Caco-2 (cell line): Measurements from ENCODE around the gene TMPRSS7. TPM values are rescaled to one million over a fixed set of nuclear protein-coding genes. Genes with fewer than 3 reads are reported as not detected.

Source experiments
- BruUV-seq: library from RNA; stranded (reverse); fragments of 400-500 nt; replicated peaks from 2 replicates; lab custom pipeline; 2021; lab: Mats Ljungman, UMichigan
- CTCF ChIA-PET: fragments of 300-600 bp; sonication (Branson Sonifier 250); formaldehyde crosslinking; loops from one replicate; lab custom pipeline; 2022; ENCODE audit warnings: antibody characterized with exemption; lab: Charles Lee
- POLR2A ChIA-PET: fragments of 300-600 bp; sonication (Branson Sonifier 250); formaldehyde crosslinking; loops from one replicate; lab custom pipeline; 2022; ENCODE audit warnings: antibody characterized with exemption; lab: Charles Lee
- DNase-seq, 2 experiments: peaks; one replicate each; pipeline versions ENCODE4 v3.0.0 to v3.0.0-alpha.2; 2020 to 2022
- H3K27me3 ChIP-seq: replicated peaks from 2 replicates; pipeline ENCODE4 v1.6.0; 2011; ENCODE audit warnings: low read length; ENCODE audit not compliant: control insufficient read depth, insufficient read depth
- H3K36me3 ChIP-seq: 2 replicates; pipeline ENCODE4 v1.5.1; 2011; ENCODE audit warnings: low read length; ENCODE audit not compliant: control insufficient read depth, insufficient read depth
- H3K4me1 ChIP-seq: fragments of 250-450 bp; sonication (Bioruptor Pico); 2 replicates; pipeline ENCODE4 v1.5.1; 2020; ENCODE audit warnings: mild to moderate bottlenecking
- H3K4me3 ChIP-seq: 2 replicates; pipeline ENCODE4 v1.5.1; 2011; ENCODE audit warnings: low read depth, mild to moderate bottlenecking, control low read depth, low read length
- H3K9me3 ChIP-seq: fragments of 250-450 bp; sonication (Bioruptor Pico); 2 replicates; pipeline ENCODE4 v1.5.1; 2020; ENCODE audit warnings: mild to moderate bottlenecking, moderate library complexity
- H3K27ac Mint-ChIP-seq: one replicate; pipeline ENCODE4 v1.8.0; 2022; ENCODE audit warnings: mixed read lengths; ENCODE audit not compliant: unreplicated experiment
- H3K27me3 Mint-ChIP-seq: one replicate; pipeline ENCODE4 v1.8.0; 2022; ENCODE audit warnings: mixed read lengths; ENCODE audit not compliant: insufficient read depth, unreplicated experiment
- H3K36me3 Mint-ChIP-seq: one replicate; pipeline ENCODE4 v1.8.0; 2022; ENCODE audit warnings: mild to moderate bottlenecking, mixed read lengths; ENCODE audit not compliant: insufficient read depth, unreplicated experiment
- H3K4me1 Mint-ChIP-seq: one replicate; pipeline ENCODE4 v1.8.0; 2022; ENCODE audit warnings: low read depth, mixed read lengths; ENCODE audit not compliant: unreplicated experiment
- H3K4me3 Mint-ChIP-seq: one replicate; pipeline ENCODE4 v1.8.0; 2022; ENCODE audit warnings: mild to moderate bottlenecking, moderate library complexity, mixed read lengths; ENCODE audit not compliant: unreplicated experiment
- H3K9me3 Mint-ChIP-seq: one replicate; pipeline ENCODE4 v1.8.0; 2022; ENCODE audit warnings: mixed read lengths; ENCODE audit not compliant: unreplicated experiment
- intact Hi-C: fragments of 100-400 bp; cut with micrococcal nuclease; formaldehyde crosslinking; loops from one replicate; pipeline ENCODE4 v1.10.0; 2022; ENCODE audit not compliant: unreplicated experiment
- total RNA-seq: library from RNA; stranded (reverse); gene quantifications from 2 replicates; pipeline ENCODE4 v1.2.3, GENCODE V29; 2022
- TF ChIP-seq, protein P1 (sequence below), 2 experiments: fragments of 200-600 bp in 1 of 2; IDR thresholded peaks; 1 replicate in 1 of 2; 2 replicates in 1 of 2; pipeline versions ENCODE4 v1.5.1 to v1.8.0; 2011 to 2022; ENCODE audit warnings: antibody characterized with exemption in 1 of 2, control low read depth in 1 of 2, inconsistent platforms in 1 of 2, low read depth in 1 of 2, low read length in 1 of 2, mild to moderate bottlenecking in 1 of 2, moderate library complexity in 1 of 2; ENCODE audit not compliant: insufficient read depth in 1 of 2, severe bottlenecking in 1 of 2, unreplicated experiment in 1 of 2

Gene TMPRSS7
- total RNA-seq, 1 experiment from 2014 or later: 0.36 TPM

DNA sequence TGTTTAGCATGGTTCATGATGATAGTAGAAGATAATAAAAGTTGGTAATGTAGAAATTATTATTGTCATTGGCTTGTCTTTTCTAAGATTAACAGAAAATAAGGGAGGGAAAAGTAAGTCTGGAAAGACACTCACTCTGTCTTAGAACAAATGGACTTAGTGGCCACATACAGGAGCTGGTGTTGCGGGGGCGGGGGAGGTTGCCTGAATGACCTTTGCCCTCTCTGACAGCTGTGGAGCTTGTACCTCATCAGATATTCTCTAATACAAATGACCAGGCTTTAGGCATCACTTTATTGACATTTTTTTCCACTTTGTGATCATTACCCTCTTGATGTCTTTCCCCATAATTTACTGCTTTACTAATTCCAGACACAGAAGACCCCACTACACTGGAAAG lies 29.9 kb upstream of the TMPRSS7 start:
- Histone ChIP-seq H3K4me3 (no peak overlapping the region), H3K27me3 (no peaks in the 10 kb centered on the region), H3K4me1 (peaks cover 15% of the 10 kb centered on the region), H3K9me3 (no peaks in the 10 kb centered on the region), H3K36me3 (no peaks in the 10 kb centered on the region)
- H3K4me1 Mint-ChIP-seq: peaks cover 31% of the 10 kb centered on the region
- no TSS peak for BruUV-seq
- intact Hi-C loops: no loop called here
- H3K27ac Mint-ChIP-seq: no peak overlapping the region
- no peaks in the 10 kb centered on the region for H3K27me3 Mint-ChIP-seq
- ChIA-PET CTCF (interaction anchor here (1.6 kb wide), 1 partner anchor 9 kb away, joined by 8 read pairs; no protein-coding TSS in a partner anchor), POLR2A (no interaction called here)
- TF ChIP-seq, protein P1, sequence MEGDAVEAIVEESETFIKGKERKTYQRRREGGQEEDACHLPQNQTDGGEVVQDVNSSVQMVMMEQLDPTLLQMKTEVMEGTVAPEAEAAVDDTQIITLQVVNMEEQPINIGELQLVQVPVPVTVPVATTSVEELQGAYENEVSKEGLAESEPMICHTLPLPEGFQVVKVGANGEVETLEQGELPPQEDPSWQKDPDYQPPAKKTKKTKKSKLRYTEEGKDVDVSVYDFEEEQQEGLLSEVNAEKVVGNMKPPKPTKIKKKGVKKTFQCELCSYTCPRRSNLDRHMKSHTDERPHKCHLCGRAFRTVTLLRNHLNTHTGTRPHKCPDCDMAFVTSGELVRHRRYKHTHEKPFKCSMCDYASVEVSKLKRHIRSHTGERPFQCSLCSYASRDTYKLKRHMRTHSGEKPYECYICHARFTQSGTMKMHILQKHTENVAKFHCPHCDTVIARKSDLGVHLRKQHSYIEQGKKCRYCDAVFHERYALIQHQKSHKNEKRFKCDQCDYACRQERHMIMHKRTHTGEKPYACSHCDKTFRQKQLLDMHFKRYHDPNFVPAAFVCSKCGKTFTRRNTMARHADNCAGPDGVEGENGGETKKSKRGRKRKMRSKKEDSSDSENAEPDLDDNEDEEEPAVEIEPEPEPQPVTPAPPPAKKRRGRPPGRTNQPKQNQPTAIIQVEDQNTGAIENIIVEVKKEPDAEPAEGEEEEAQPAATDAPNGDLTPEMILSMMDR (IDR thresholded peaks at IDR 0.05; ENCODE audit: insufficient read depth in 1 of 2, low read depth in 1 of 2, low read length in 1 of 2, severe bottlenecking in 1 of 2, unreplicated experiment in 1 of 2): no peak
- DNase-seq: peak; percentile 42 to 49
- peaks cover 5% of the 10 kb centered on the region for H3K36me3 Mint-ChIP-seq
- H3K9me3 Mint-ChIP-seq: no peaks in the 10 kb centered on the region
- no peak overlapping the region for H3K4me3 Mint-ChIP-seq

DNA sequence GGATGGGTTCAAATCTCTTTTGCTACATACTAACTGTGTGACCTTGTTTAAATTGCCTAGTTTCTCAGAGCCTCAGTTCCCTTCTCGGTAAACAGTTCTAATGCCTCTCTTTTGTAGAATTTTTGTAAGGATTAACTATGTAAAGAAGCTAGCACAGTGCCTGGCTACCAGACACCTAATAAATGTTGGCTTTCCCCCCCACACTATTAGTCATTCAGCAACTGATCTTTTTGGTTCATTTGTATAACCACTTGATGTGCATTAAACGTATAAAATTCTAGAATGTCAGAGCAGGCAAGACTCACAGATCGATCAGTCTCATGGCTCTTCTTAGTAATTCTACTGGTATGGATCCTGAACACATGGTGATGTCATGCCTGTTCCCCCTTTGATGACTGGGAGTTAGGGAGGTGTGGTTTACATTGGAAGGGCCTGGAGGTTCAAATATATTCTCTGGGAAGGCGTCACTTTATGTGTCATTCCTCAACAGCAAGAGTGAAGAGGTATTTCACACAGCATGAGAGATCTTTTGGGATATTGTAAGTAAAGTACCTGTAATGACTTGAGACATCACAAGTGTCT lies 29.4 kb upstream of the TMPRSS7 start:
- CTCF ChIA-PET: interaction anchor here (1.6 kb wide), 1 partner anchor 8 kb away, joined by 8 read pairs; no protein-coding TSS in a partner anchor
- H3K4me1 ChIP-seq: peaks cover 15% of the 10 kb centered on the region
- TF ChIP-seq, protein P1 (IDR thresholded peaks at IDR 0.05; ENCODE audit: insufficient read depth in 1 of 2, low read depth in 1 of 2, low read length in 1 of 2, severe bottlenecking in 1 of 2, unreplicated experiment in 1 of 2): no peak
- no peaks in the 10 kb centered on the region for H3K9me3 ChIP-seq
- H3K36me3 ChIP-seq: no peaks in the 10 kb centered on the region
- Mint-ChIP-seq H3K4me3 (no peak overlapping the region), H3K4me1 (peaks cover 31% of the 10 kb centered on the region), H3K9me3 (no peaks in the 10 kb centered on the region), H3K36me3 (peaks cover 5% of the 10 kb centered on the region), H3K27ac (no peak overlapping the region), H3K27me3 (no peaks in the 10 kb centered on the region)
- BruUV-seq: no TSS peak
- H3K27me3 ChIP-seq: no peaks in the 10 kb centered on the region
- H3K4me3 ChIP-seq: no peak overlapping the region
- no peak for DNase-seq
- intact Hi-C loops: no loop called here
- POLR2A ChIA-PET: no interaction called here

DNA sequence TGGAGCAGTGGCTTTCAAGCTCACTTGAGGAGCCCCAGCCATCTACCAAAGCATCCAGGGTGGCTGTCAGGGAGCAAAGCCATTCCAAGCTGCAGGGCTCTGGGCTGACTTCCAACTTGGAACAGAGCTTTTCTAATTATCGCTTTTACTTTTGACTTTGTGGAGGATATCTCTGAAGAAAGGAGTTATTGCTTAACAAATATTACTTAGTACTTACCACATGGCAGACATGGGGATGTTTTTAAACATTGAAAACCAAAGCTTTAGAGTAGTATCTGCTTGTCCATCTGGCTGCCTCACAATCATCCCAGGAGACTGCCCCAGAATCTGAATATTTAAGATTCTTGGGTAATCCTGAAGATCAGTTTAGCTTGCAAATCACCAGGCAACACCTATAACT lies 26.9 kb upstream of the TMPRSS7 start:
- H3K27ac Mint-ChIP-seq: no peak overlapping the region
- H3K4me3 Mint-ChIP-seq: no peak overlapping the region
- H3K4me1 Mint-ChIP-seq: peaks cover 26% of the 10 kb centered on the region
- no peak for DNase-seq
- no peaks in the 10 kb centered on the region for H3K27me3 ChIP-seq
- peaks cover 15% of the 10 kb centered on the region for H3K4me1 ChIP-seq
- H3K36me3 Mint-ChIP-seq: no peaks in the 10 kb centered on the region
- TF ChIP-seq, protein P1 (IDR thresholded peaks at IDR 0.05; ENCODE audit: insufficient read depth in 1 of 2, low read depth in 1 of 2, low read length in 1 of 2, severe bottlenecking in 1 of 2, unreplicated experiment in 1 of 2): no peak
- H3K4me3 ChIP-seq: no peak overlapping the region
- intact Hi-C loops: no loop called here
- ChIA-PET POLR2A (no interaction called here), CTCF (interaction anchor here (0.8 to 1.3 kb wide), 2 partner anchors 18 to 293 kb away, joined by 4 to 8 read pairs; no protein-coding TSS in a partner anchor)
- no peaks in the 10 kb centered on the region for H3K36me3 ChIP-seq
- H3K9me3 Mint-ChIP-seq: no peaks in the 10 kb centered on the region
- H3K27me3 Mint-ChIP-seq: no peaks in the 10 kb centered on the region
- no TSS peak for BruUV-seq
- H3K9me3 ChIP-seq: no peaks in the 10 kb centered on the region
